T follicular helper cell (primary cell): ENCODE data around the gene C19orf12.
A peak's percentile ranks its signal among the peaks of the same experiment; 100 is the strongest.
"Not testable (repeated sequence)": the region's sequence is repeated elsewhere in the genome, so short reads cannot be mapped to it uniquely, and the experiment has no call there.

Experiments
- DNase-seq: peaks from one replicate; pipeline ENCODE4 v3.0.0-alpha.2; 2020; ENCODE audit warnings: low read depth

The C19orf12 gene

GRCh38 chr19:29731331-29731850 is 16.3 kb upstream of the C19orf12 start:
- DNase-seq: no peak

GRCh38 chr19:29727906-29728305 is 12.8 kb upstream of the C19orf12 start:
- DNase-seq: no peak

GRCh38 chr19:29724746-29725145 is 9.7 kb upstream of the C19orf12 start:
- no peak for DNase-seq

- DNase-seq: no peak
These were observed 9.1 kb upstream of the C19orf12 start for GRCh38 chr19:29724102-29724641.

- DNase-seq: no peak
These were observed 2.0 kb upstream of the C19orf12 start for GRCh38 chr19:29717051-29717450.

- DNase-seq: no peak
These were observed 880 bp upstream of the C19orf12 start for GRCh38 chr19:29715701-29716581.

GRCh38 chr19:29714371-29714952 is 599 bp downstream of the C19orf12 start:
- DNase-seq: peak; percentile 33

- no peak for DNase-seq
These were observed 2.1 kb downstream of the C19orf12 start for GRCh38 chr19:29712744-29713516.

GRCh38 chr19:29711584-29712132 is 3.4 kb downstream of the C19orf12 start:
- no peak for DNase-seq

GRCh38 chr19:29709440-29709798 is 5.6 kb downstream of the C19orf12 start:
- DNase-seq: not testable (repeated sequence)

- DNase-seq: no peak
These were observed 6.3 kb downstream of the C19orf12 start for GRCh38 chr19:29708554-29709439.

GRCh38 chr19:29706635-29707034 is 8.4 kb downstream of the C19orf12 start:
- no peak for DNase-seq

GRCh38 chr19:29705706-29706105 is 9.4 kb downstream of the C19orf12 start:
- DNase-seq: no peak

GRCh38 chr19:29704562-29705558 is 10.2 kb downstream of the C19orf12 start:
- DNase-seq: no peak

GRCh38 chr19:29702963-29703320 is 12.1 kb downstream of the C19orf12 start:
- no peak for DNase-seq

- DNase-seq: no peak
These were observed 12.7 kb downstream of the C19orf12 start for GRCh38 chr19:29702161-29702962.

- no peak for DNase-seq
These were observed 14.6 kb downstream of the C19orf12 start for GRCh38 chr19:29700498-29700897.

GRCh38 chr19:29699861-29700260 is 15.2 kb downstream of the C19orf12 start:
- no peak for DNase-seq
